GM18508 (cell line): ENCODE results near the gene PHLPP1.
A peak's percentile ranks its signal among the peaks of the same experiment; 100 is the strongest.
"Not testable (repeated sequence)": the region's sequence is repeated elsewhere in the genome, so short reads cannot be mapped to it uniquely, and the experiment has no call there.

Experiments
- ATAC-seq: cut with Tn5 transposase; IDR thresholded peaks from one replicate; pipeline ENCODE4 v1.9.1; 2021; ENCODE audit warnings: moderate number of reproducible peaks; ENCODE audit not compliant: insufficient read depth, unreplicated experiment

The PHLPP1 gene

GRCh38 chr18:62799977-62800376 is 84.6 kb downstream of the PHLPP1 start:
- ATAC-seq = no peak

- no peak for ATAC-seq
These were observed 87.2 kb downstream of the PHLPP1 start for GRCh38 chr18:62802523-62802922.

- no peak for ATAC-seq
These were observed 92.1 kb downstream of the PHLPP1 start for GRCh38 chr18:62807396-62807795.

- ATAC-seq = no peak
These were observed 92.8 kb downstream of the PHLPP1 start for GRCh38 chr18:62808123-62808522.

- ATAC-seq = not testable (repeated sequence)
These were observed 94.1 kb downstream of the PHLPP1 start for GRCh38 chr18:62809445-62809844.

GRCh38 chr18:62809900-62810299 is 94.6 kb downstream of the PHLPP1 start:
- no peak for ATAC-seq

GRCh38 chr18:62810682-62811081 is 95.3 kb downstream of the PHLPP1 start:
- ATAC-seq = no peak

GRCh38 chr18:62811674-62812073 is 96.3 kb downstream of the PHLPP1 start:
- ATAC-seq = no peak

GRCh38 chr18:62812242-62812641 is 96.9 kb downstream of the PHLPP1 start:
- no peak for ATAC-seq

- ATAC-seq = no peak
These were observed 97.5 kb downstream of the PHLPP1 start for GRCh38 chr18:62812876-62813275.

GRCh38 chr18:62814132-62814759 is 98.9 kb downstream of the PHLPP1 start:
- ATAC-seq = no peak

GRCh38 chr18:62825382-62825781 is 110.0 kb downstream of the PHLPP1 start:
- no peak for ATAC-seq

- no peak for ATAC-seq
These were observed 112.1 kb downstream of the PHLPP1 start for GRCh38 chr18:62827397-62827796.

- no peak for ATAC-seq
These were observed 112.8 kb downstream of the PHLPP1 start for GRCh38 chr18:62828091-62828640.

- ATAC-seq = no peak
These were observed 113.5 kb downstream of the PHLPP1 start for GRCh38 chr18:62828852-62829251.

- no peak for ATAC-seq
These were observed 114.6 kb downstream of the PHLPP1 start for GRCh38 chr18:62829936-62830335.

- ATAC-seq = no peak
These were observed 116.9 kb downstream of the PHLPP1 start for GRCh38 chr18:62832282-62832681.

- no peak for ATAC-seq
These were observed 118.2 kb downstream of the PHLPP1 start for GRCh38 chr18:62833494-62833893.

- no peak for ATAC-seq
These were observed 119.4 kb downstream of the PHLPP1 start for GRCh38 chr18:62834715-62835114.

GRCh38 chr18:62837011-62837410 is 121.7 kb downstream of the PHLPP1 start:
- ATAC-seq = no peak

GRCh38 chr18:62838475-62839098 is 123.2 kb downstream of the PHLPP1 start:
- peak; percentile 71 for ATAC-seq
